CD14-positive monocyte (primary cell): ENCODE results near the gene ATP2A2. TPM values are rescaled to one million over a fixed set of nuclear protein-coding genes. Genes with fewer than 3 reads are reported as not detected.
A peak's percentile ranks its signal among the peaks of the same experiment; 100 is the strongest.

ENCODE experiments used
- DNase-seq, 3 donors: peaks; one replicate each; pipeline ENCODE4 v3.0.0-alpha.2; 2011 to 2022
- H2AFZ ChIP-seq: 2 replicates; pipeline ENCODE4 v1.6.0; 2012; ENCODE audit warnings: mild to moderate bottlenecking, low read depth, low read length, inconsistent platforms; ENCODE audit not compliant: insufficient read depth, poor library complexity, severe bottlenecking
- H3K27ac ChIP-seq, 2 donors: 1 replicate in 1 of 2; 2 replicates in 1 of 2; pipeline ENCODE4 v1.5.1; 2012 to 2013; ENCODE audit warnings: low read length in 2 of 2, control low read depth in 1 of 2, inconsistent platforms in 1 of 2, low read depth in 1 of 2, mild to moderate bottlenecking in 1 of 2
- H3K27me3 ChIP-seq, 2 donors: one replicate each; pipeline versions ENCODE4 v1.6.0 to v1.6.1; 2011 to 2013; ENCODE audit warnings: low read length in 2 of 2; ENCODE audit not compliant: control insufficient read depth in 2 of 2, insufficient read depth in 2 of 2
- H3K36me3 ChIP-seq, 2 donors: replicated peaks in 1 of 2; 1 replicate in 1 of 2; 2 replicates in 1 of 2; pipeline versions ENCODE4 v1.5.1 to v1.6.1; 2012 to 2013; ENCODE audit warnings: low read length in 2 of 2, control low read depth in 1 of 2, inconsistent platforms in 1 of 2, mild to moderate bottlenecking in 1 of 2; ENCODE audit not compliant: insufficient read depth in 2 of 2, control insufficient read depth in 1 of 2
- H3K4me1 ChIP-seq, 2 donors: 1 replicate in 1 of 2; 2 replicates in 1 of 2; pipeline versions ENCODE4 v1.5.1 to v1.6.1; 2012 to 2013; ENCODE audit warnings: low read length in 2 of 2, control low read depth in 1 of 2, inconsistent platforms in 1 of 2, mild to moderate bottlenecking in 1 of 2, moderate library complexity in 1 of 2; ENCODE audit not compliant: insufficient read depth in 2 of 2, control insufficient read depth in 1 of 2
- H3K4me2 ChIP-seq: replicated peaks from 2 replicates; pipeline ENCODE3; 2012; ENCODE audit warnings: low read length, moderate library complexity, mild to moderate bottlenecking; ENCODE audit not compliant: poor library complexity, severe bottlenecking; ENCODE audit errors: extremely low read depth
- H3K4me3 ChIP-seq, 3 experiments: fragments of 200-600 bp in 1 of 3; sonication (generic) in 1 of 3; replicated peaks in 1 of 3; 1 replicate in 2 of 3; 2 replicates in 1 of 3; pipeline ENCODE4 v1.5.1; 2011 to 2013; ENCODE audit warnings: low read length in 3 of 3, mild to moderate bottlenecking in 3 of 3, control low read depth in 2 of 3, low read depth in 2 of 3, inconsistent platforms in 1 of 3, moderate library complexity in 1 of 3
- H3K79me2 ChIP-seq: 2 replicates; pipeline ENCODE4 v1.6.0; 2012; ENCODE audit warnings: mild to moderate bottlenecking, control low read depth, inconsistent platforms, low read length, moderate library complexity; ENCODE audit not compliant: insufficient read depth
- H3K9ac ChIP-seq: 2 replicates; pipeline ENCODE4 v1.6.0; 2017; ENCODE audit warnings: low read length, mild to moderate bottlenecking; ENCODE audit not compliant: insufficient read depth, poor library complexity, severe bottlenecking
- H3K9me3 ChIP-seq, 2 donors: replicated peaks in 1 of 2; 1 replicate in 1 of 2; 2 replicates in 1 of 2; pipeline versions ENCODE4 v1.5.1 to v1.6.1; 2012 to 2013; ENCODE audit warnings: low read length in 2 of 2, control low read depth in 1 of 2; ENCODE audit not compliant: control insufficient read depth in 1 of 2, insufficient read depth in 1 of 2
- H4K20me1 ChIP-seq: 2 replicates; pipeline ENCODE4 v1.6.0; 2012; ENCODE audit warnings: mild to moderate bottlenecking, low read length, control low read depth, moderate library complexity; ENCODE audit not compliant: insufficient read depth
- H3K27ac Mint-ChIP-seq, 7 donors: one replicate each; pipeline ENCODE4 v1.8.0; 2020; ENCODE audit warnings: mild to moderate bottlenecking in 7 of 7, mixed read lengths in 7 of 7, moderate library complexity in 6 of 7, inconsistent platforms in 2 of 7
- H3K27me3 Mint-ChIP-seq, 3 donors: one replicate each; pipeline ENCODE4 v1.8.0; 2021 to 2022; ENCODE audit warnings: low read depth in 3 of 3, mild to moderate bottlenecking in 3 of 3, mixed read lengths in 3 of 3, moderate library complexity in 3 of 3, inconsistent platforms in 1 of 3
- H3K36me3 Mint-ChIP-seq, 2 donors: one replicate each; pipeline ENCODE4 v1.8.0; 2020; ENCODE audit warnings: mixed read lengths in 2 of 2, inconsistent platforms in 1 of 2, mild to moderate bottlenecking in 1 of 2
- H3K4me1 Mint-ChIP-seq: one replicate; pipeline ENCODE4 v1.8.0; 2020; ENCODE audit warnings: mild to moderate bottlenecking, mixed read lengths
- H3K4me3 Mint-ChIP-seq, 2 donors: one replicate each; pipeline ENCODE4 v1.8.0; 2020; ENCODE audit warnings: mild to moderate bottlenecking in 2 of 2, mixed read lengths in 2 of 2, moderate library complexity in 1 of 2
- H3K9me3 Mint-ChIP-seq, 7 donors: one replicate each; pipeline ENCODE4 v1.8.0; 2020 to 2022; ENCODE audit warnings: mixed read lengths in 7 of 7, mild to moderate bottlenecking in 6 of 7, moderate library complexity in 6 of 7, inconsistent platforms in 2 of 7
- CTCF ChIP-seq: fragments of 200-600 bp; IDR thresholded peaks from one replicate; pipeline ENCODE4 v1.8.0; 2022; ENCODE audit warnings: antibody characterized with exemption, mild to moderate bottlenecking
- WGBS: methylation state at CpG from one replicate; pipeline ENCODE4 v1.1.5; 2013; ENCODE audit warnings: missing lambda C conversion rate; ENCODE audit not compliant: insufficient coverage; 5-methylcytosine and 5-hydroxymethylcytosine counted together
- intact Hi-C, 2 donors: fragments of 100-400 bp; cut with micrococcal nuclease; formaldehyde crosslinking; loops; one replicate each; pipeline versions ENCODE4 v1.15.0 to v1.15.1; 2023
- polyA plus RNA-seq, 3 donors: library from polyadenylated mRNA; depleted of rRNA in 1 of 3; unstranded in 2 of 3; stranded (reverse) in 1 of 3; fragments of 300-500 nt in 2 of 3; fragments of >200 nt in 1 of 3; fragmentation: Illumina TruSeq in 2 of 3; gene quantifications; 1 replicate in 2 of 3; 2 replicates in 1 of 3; pipeline ENCODE4 v1.2.3, GENCODE V29; 2012 to 2021

The ATP2A2 gene
- polyA plus RNA-seq, 3 donors: 4.5 to 83.1 (median 6.9) TPM

- peak overlapping the region; percentile 65 for H3K4me2 ChIP-seq
- WGBS: 79% methylated on average over 3 of the region's 6 CpGs
- H3K4me1 Mint-ChIP-seq: peaks cover 32% of the 10 kb centered on the region
- TF ChIP-seq CTCF: no peak
- H3K27ac ChIP-seq: peak overlapping the region in 1 of 2 donors; percentile 82
- peak overlapping the region; percentile 89 to 93 (median 90) for H3K27ac Mint-ChIP-seq
- H2AFZ ChIP-seq: peak overlapping the region; percentile 59
- H3K79me2 ChIP-seq: no peaks in the 10 kb centered on the region
- no peaks in the 10 kb centered on the region for H3K36me3 ChIP-seq
- no peak overlapping the region for H3K4me3 Mint-ChIP-seq
- H3K27me3 Mint-ChIP-seq: peaks cover 0 to 2% (median 0%) of the 10 kb centered on the region in 3 donors
- no peaks in the 10 kb centered on the region for H4K20me1 ChIP-seq
- peaks cover 31 to 44% of the 10 kb centered on the region in 2 donors for H3K4me1 ChIP-seq
- intact Hi-C loops: loop anchor here in 1 of 2 donors (10.0 kb wide), 1 partner anchor 51 kb away; the partner anchor contains the start of gene ATP2A2
- no peak overlapping the region for H3K9ac ChIP-seq
- DNase-seq: no peak
- no peaks in the 10 kb centered on the region for H3K27me3 ChIP-seq
- H3K4me3 ChIP-seq: peak overlapping the region in 1 of 3 experiments; percentile 64
- H3K9me3 ChIP-seq: no peaks in the 10 kb centered on the region
- no peaks in the 10 kb centered on the region for H3K36me3 Mint-ChIP-seq
- H3K9me3 Mint-ChIP-seq: no peaks in the 10 kb centered on the region
Observed at GRCh38 chr12:110233212-110233903, 47.7 kb upstream of the ATP2A2 start.

GRCh38 chr12:110234331-110234751 is 46.7 kb upstream of the ATP2A2 start:
- Histone ChIP-seq H3K9ac (peak overlapping the region; percentile 57), H3K4me2 (peak overlapping the region; percentile 65), H3K36me3 (no peaks in the 10 kb centered on the region), H3K79me2 (no peaks in the 10 kb centered on the region), H2AFZ (peak overlapping the region; percentile 15), H3K9me3 (no peaks in the 10 kb centered on the region), H3K4me3 (peak overlapping the region; percentile 28 to 64 (median 64)), H3K4me1 (peaks cover 31 to 44% of the 10 kb centered on the region in 2 donors), H3K27ac (peak overlapping the region in 1 of 2 donors; percentile 82), H4K20me1 (no peaks in the 10 kb centered on the region), H3K27me3 (no peaks in the 10 kb centered on the region)
- Mint-ChIP-seq H3K4me3 (peak overlapping the region in 1 of 2 donors; percentile 33), H3K36me3 (no peaks in the 10 kb centered on the region), H3K27ac (peak overlapping the region; percentile 89 to 93 (median 90)), H3K9me3 (no peaks in the 10 kb centered on the region), H3K27me3 (peaks cover 0 to 2% (median 0%) of the 10 kb centered on the region in 3 donors), H3K4me1 (peaks cover 34% of the 10 kb centered on the region)
- TF ChIP-seq CTCF: no peak
- DNase-seq: peak in 2 of 3 donors; percentile 62 to 84
- intact Hi-C loops: loop anchor here in 1 of 2 donors (10.0 kb wide), 1 partner anchor 50 kb away; the partner anchor contains the start of gene ATP2A2
- WGBS: no CpG with 5 or more reads among the region's 2 CpGs
